Common myeloid progenitor, CD34-positive (primary cell): ENCODE data around the gene POTEH. TPM values are rescaled to one million over a fixed set of nuclear protein-coding genes. Genes with fewer than 3 reads are reported as not detected.
"Not testable (repeated sequence)": the region's sequence is repeated elsewhere in the genome, so short reads cannot be mapped to it uniquely, and the experiment has no call there.

ENCODE experiments used
- CTCF ChIA-PET: fragments of 350-600 bp; sonication (Branson Sonifier 250); formaldehyde crosslinking; loops from one replicate; lab custom pipeline; 2021; ENCODE audit warnings: antibody characterized with exemption; lab: Charles Lee
- POLR2A ChIA-PET: fragments of 350-600 bp; sonication (Branson Sonifier 250); formaldehyde crosslinking; loops from one replicate; lab custom pipeline; 2021; ENCODE audit warnings: antibody characterized with exemption; lab: Charles Lee
- DNase-seq, 3 donors: peaks; one replicate each; pipeline versions ENCODE4 v3.0.0 to v3.0.0-alpha.2; 2013
- H3K27ac ChIP-seq, 2 experiments: 1 replicate in 1 of 2; 2 replicates in 1 of 2; pipeline ENCODE4 v1.7.0; 2013; ENCODE audit warnings: inconsistent platforms in 2 of 2, low read length in 2 of 2, mild to moderate bottlenecking in 2 of 2, low read depth in 1 of 2, moderate library complexity in 1 of 2; ENCODE audit not compliant: severe bottlenecking in 2 of 2, insufficient read depth in 1 of 2, poor library complexity in 1 of 2
- H3K27me3 ChIP-seq, 5 experiments: replicated peaks in 2 of 5; 1 replicate in 3 of 5; 2 replicates in 2 of 5; pipeline versions ENCODE4 v1.6.1 to v1.7.0; 2013; ENCODE audit warnings: low read length in 4 of 5, mild to moderate bottlenecking in 2 of 5, moderate library complexity in 2 of 5, inconsistent platforms in 1 of 5; ENCODE audit not compliant: insufficient read depth in 5 of 5, control insufficient read depth in 4 of 5
- H3K36me3 ChIP-seq, 4 experiments: 1 replicate in 2 of 4; 2 replicates in 2 of 4; pipeline versions ENCODE4 v1.6.1 to v1.7.0; 2013; ENCODE audit warnings: low read length in 3 of 4, control low read depth in 1 of 4, mild to moderate bottlenecking in 1 of 4; ENCODE audit not compliant: control insufficient read depth in 4 of 4, insufficient read depth in 4 of 4
- H3K4me1 ChIP-seq, 4 experiments: 1 replicate in 3 of 4; 2 replicates in 1 of 4; pipeline versions ENCODE4 v1.6.1 to v1.7.1; 2013; ENCODE audit warnings: low read length in 3 of 4, mild to moderate bottlenecking in 3 of 4, control low read depth in 1 of 4, inconsistent platforms in 1 of 4, moderate library complexity in 1 of 4; ENCODE audit not compliant: control insufficient read depth in 4 of 4, insufficient read depth in 4 of 4; ENCODE audit errors: control extremely low read depth in 1 of 4
- H3K4me3 ChIP-seq, 7 experiments: 1 replicate in 4 of 7; 2 replicates in 3 of 7; pipeline versions ENCODE4 v1.5.1 to v1.7.0; 2013; ENCODE audit warnings: mild to moderate bottlenecking in 7 of 7, low read length in 6 of 7, moderate library complexity in 6 of 7, inconsistent platforms in 2 of 7, low read depth in 2 of 7, control low read depth in 1 of 7; ENCODE audit not compliant: insufficient read depth in 4 of 7, control insufficient read depth in 1 of 7; ENCODE audit errors: extremely low read depth in 1 of 7
- H3K9me3 ChIP-seq, 5 experiments: 1 replicate in 4 of 5; 2 replicates in 1 of 5; pipeline versions ENCODE4 v1.6.1 to v1.7.1; 2013; ENCODE audit warnings: low read length in 4 of 5, mild to moderate bottlenecking in 2 of 5, inconsistent platforms in 1 of 5, low read depth in 1 of 5, moderate library complexity in 1 of 5; ENCODE audit not compliant: control insufficient read depth in 4 of 5, insufficient read depth in 2 of 5; ENCODE audit errors: control extremely low read depth in 1 of 5
- WGBS: methylation state at CpG from one replicate; pipeline ENCODE4 v1.1.5; 2013; ENCODE audit not compliant: insufficient coverage; 5-methylcytosine and 5-hydroxymethylcytosine counted together
- polyA plus RNA-seq: library from polyadenylated mRNA; unstranded; fragments of 120-200 nt; gene quantifications from one replicate; pipeline ENCODE4 v1.2.1, GENCODE V29; 2013

POTEH gene
- not detected for polyA plus RNA-seq

DNA sequence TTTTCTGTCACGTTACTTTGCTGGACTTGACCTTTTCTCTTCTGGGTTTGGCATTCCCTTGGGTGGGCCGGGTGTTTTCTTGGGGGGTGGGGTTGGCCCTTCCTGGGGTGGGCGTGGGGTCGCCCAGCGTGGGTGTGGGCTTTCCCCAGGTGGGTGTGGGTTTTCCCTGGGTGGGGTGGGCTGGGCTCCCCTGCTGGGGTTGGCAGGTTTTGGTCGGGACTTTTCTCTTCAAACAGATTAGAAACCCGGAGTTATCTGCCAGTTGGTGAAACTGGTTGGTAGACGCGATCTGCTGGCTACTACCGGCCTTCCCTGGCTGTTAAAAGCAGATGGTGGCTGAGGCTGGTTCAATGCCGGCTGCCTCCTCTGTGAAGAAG, at the start of gene POTEH:
Gene POTEH (plus strand): TSS at position 278 of the 377 bp plus-strand sequence. CDS start 52 bp downstream, at position 330.
- DNase-seq, H3K36me3 ChIP-seq, H3K4me3 ChIP-seq, H3K9me3 ChIP-seq, POLR2A ChIA-PET, H3K4me1 ChIP-seq, H3K27ac ChIP-seq, H3K27me3 ChIP-seq, CTCF ChIA-PET: not testable (repeated sequence)
- no CpG with 5 or more reads among the region's 11 CpGs for WGBS

DNA sequence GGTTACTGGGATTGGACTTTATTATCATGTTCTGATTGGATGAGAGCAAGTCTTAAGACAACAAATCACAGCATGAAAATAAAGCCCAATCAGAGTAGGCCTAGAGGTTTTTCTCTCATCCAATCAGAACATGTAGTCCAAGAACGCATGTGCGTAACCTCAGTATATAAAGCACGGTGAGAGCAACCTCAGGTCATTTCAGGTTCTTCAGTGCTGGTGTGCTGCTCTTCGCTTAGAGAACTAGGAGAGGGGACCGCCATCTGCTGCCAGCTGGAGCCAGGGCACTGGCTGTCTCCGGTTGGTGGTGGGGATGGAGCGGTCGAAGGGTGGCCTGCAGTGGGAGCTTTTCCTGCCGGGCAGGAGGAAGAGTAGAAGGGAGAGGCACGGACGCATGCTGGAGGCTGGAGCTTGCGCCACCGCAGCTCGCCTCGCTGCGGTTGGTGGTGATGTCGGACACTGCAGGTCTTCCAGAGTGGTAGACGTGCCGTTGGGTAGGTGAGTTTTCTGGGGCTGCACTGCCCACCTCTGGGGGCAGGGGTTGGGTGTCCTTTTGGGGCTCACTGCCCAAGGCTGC, 47.5 kb upstream of the POTEH start:
- H3K4me3 ChIP-seq, H3K4me1 ChIP-seq, H3K27ac ChIP-seq, POLR2A ChIA-PET, H3K36me3 ChIP-seq, DNase-seq, H3K9me3 ChIP-seq, H3K27me3 ChIP-seq, CTCF ChIA-PET: not testable (repeated sequence)
- no CpG with 5 or more reads among the region's 19 CpGs for WGBS

DNA sequence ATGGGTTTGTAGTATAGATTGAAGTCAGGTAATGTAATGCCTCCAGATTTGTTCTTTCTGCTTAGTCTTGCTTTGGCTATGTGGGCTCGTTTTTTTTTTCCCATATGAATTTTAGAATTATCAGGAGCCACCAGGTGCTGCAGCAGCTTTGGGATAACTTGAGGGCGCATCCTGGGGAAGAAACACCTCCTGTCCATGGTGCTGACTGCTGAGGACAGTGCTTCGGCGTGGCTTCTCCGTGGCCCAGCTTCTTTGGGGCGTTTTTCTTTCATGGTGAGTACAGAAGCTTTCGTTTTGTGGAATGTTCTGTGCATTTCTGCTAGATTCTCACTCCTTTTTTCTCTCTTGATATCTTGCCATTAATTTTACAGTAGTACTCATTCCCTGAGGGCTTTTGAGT, 37.9 kb upstream of the POTEH start:
- DNase-seq, H3K4me3 ChIP-seq, CTCF ChIA-PET, H3K9me3 ChIP-seq, H3K4me1 ChIP-seq, POLR2A ChIA-PET, H3K36me3 ChIP-seq, H3K27ac ChIP-seq, H3K27me3 ChIP-seq: not testable (repeated sequence)
- WGBS = no CpG with 5 or more reads among the region's 7 CpGs

DNA sequence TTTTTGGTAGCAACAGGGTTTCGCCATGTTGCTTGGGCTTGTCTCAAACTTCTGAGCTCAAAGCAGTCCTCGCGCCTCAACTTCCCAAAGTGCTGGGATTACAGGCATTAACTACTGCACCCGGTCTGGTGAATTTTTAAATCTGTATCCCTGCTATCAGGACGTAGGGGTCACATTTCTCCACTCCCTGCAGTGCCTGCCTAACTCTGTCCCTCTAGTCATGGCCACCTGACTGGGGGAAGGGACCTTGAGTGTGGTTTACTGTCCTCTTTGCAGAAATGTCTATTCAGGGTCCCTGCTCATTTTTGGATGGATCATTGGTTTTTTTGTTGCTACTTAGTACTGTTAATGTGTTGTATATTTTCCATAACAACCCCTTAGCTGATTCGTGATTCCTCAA, 37.1 kb upstream of the POTEH start:
- H3K36me3 ChIP-seq, H3K9me3 ChIP-seq, H3K27ac ChIP-seq, H3K4me3 ChIP-seq, POLR2A ChIA-PET, H3K4me1 ChIP-seq, CTCF ChIA-PET, H3K27me3 ChIP-seq, DNase-seq: not testable (repeated sequence)
- WGBS = no CpG with 5 or more reads among the region's 6 CpGs

DNA sequence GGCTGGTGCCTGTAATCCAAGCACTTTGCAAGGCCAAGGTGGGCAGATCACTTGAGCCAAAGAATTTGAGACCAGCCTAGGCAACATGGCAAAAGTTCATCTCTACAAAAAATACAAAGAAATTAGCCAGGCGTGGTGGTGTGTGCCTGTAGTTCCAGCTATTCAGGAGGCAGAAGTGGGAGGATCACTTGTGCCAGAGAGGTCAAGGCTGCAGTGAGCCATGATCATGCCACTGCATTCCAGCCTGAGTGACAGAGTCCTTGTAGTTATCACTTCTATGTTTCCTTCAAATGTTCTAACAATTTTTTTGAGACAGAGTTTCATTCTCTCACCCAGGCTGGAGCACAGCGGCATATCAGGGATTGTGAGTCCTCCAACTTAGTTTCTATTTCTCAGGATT, 36.6 kb upstream of the POTEH start:
- H3K27ac ChIP-seq, POLR2A ChIA-PET, DNase-seq, H3K4me1 ChIP-seq, H3K27me3 ChIP-seq, H3K36me3 ChIP-seq, H3K9me3 ChIP-seq, H3K4me3 ChIP-seq, CTCF ChIA-PET: not testable (repeated sequence)
- WGBS = no CpG with 5 or more reads among the region's 2 CpGs

DNA sequence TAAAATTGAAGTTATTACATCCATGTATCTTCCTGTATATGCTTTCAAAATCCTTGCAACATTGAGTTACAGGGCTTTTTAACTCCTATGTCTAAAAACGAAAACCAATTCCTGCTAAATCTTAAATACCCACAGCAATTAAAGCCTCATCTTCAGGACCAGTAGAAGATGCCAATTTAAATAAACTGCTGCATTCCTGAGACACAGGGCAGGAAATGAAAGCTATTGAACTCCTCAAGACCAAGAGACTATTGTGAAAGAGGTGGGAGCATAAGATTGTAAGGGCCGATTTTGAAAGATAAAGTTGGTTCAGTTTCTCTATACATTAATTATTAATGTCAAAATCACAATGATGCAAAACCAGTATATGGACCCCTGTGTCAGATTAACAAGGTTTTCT, 28.7 kb upstream of the POTEH start:
- no CpG with 5 or more reads among the region's 2 CpGs for WGBS
- POLR2A ChIA-PET, H3K4me1 ChIP-seq, DNase-seq, H3K27me3 ChIP-seq, H3K27ac ChIP-seq, H3K4me3 ChIP-seq, CTCF ChIA-PET, H3K9me3 ChIP-seq, H3K36me3 ChIP-seq: not testable (repeated sequence)

DNA sequence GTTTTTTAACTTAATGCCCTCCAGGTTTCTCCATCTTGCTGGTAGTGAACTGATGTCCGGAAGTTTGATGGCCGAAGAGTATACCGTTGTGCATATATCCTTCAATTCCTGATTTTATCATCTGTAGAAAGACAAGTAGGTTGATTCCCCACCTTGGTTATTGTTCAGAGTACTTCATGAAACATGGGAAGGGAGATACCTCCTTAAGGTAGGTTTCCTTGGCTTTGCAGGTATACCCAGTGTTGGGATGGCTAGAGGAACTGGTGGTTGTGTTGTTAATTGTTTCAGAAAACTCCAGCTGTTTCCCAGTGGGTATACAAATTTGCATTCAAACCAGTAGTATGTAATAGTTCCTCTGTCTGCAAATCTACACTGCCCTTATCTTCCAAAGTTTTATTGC, 25.1 kb upstream of the POTEH start:
- H3K4me3 ChIP-seq, H3K4me1 ChIP-seq, POLR2A ChIA-PET, DNase-seq, H3K27me3 ChIP-seq, H3K36me3 ChIP-seq, H3K9me3 ChIP-seq, H3K27ac ChIP-seq, CTCF ChIA-PET: not testable (repeated sequence)
- no CpG with 5 or more reads among the region's 3 CpGs for WGBS
